Fibroblast of skin of left quadriceps (primary cell): ENCODE results near the gene ITGB1.

Source experiments
- DNase-seq, 2 experiments: peaks; one replicate each; pipeline ENCODE4 v3.0.0-alpha.2; 2013; ENCODE audit warnings: low read depth in 2 of 2

ITGB1 gene

DNA sequence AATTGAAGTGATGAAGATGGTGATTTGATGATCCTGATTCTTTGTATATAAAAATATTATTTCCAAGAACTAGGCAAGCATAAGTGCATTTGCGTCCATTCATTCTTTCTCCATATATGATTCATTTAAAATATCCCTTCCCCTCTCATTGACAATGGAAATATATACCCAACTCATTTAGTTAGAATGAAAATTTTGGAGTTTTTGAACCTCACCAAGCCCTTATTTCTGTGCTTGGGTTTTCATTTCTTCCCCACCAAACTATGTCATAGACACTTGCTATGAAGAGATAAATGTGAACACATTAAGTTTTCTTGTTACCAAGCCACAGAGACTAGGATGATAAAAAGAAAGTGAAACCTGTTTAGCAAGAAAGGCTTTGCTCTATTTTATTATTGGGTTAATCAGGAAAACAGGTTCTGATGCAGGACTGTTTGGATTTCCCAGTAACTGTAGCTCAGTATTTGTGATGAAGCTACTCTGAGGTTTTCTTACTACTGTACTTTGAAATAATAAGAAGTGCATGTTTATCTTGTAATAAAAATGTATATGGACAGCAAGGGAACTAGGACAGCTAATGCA lies 68.3 kb downstream of the ITGB1 start:
- DNase-seq, result no peak

GRCh38 chr10:32888161-32888927 lies 69.7 kb downstream of the ITGB1 start:
- no peak for DNase-seq

GRCh38 chr10:32887481-32887880 lies 70.5 kb downstream of the ITGB1 start:
- no peak for DNase-seq

- no peak for DNase-seq
Measured at GRCh38 chr10:32882076-32882475, 76.0 kb downstream of the ITGB1 start.

DNA sequence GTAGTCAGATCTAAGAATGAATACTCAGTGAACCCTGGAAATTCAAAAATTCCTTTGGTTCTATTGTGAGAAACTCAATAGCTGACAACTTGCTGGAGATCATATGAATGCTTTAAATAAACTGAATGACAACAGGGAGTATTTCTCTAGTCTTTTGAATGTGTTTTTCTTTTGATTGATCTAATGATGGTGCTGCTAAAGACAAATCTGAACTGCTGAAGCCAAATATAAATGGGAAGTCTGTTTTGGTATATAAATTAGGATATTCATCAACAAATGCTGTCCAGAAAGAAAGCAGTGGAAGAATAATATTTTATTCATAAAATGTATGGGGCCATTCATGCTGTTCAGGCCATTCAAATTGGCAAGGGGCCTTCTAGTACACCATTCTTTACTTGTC lies 79.4 kb downstream of the ITGB1 start:
- DNase-seq, result no peak

DNA sequence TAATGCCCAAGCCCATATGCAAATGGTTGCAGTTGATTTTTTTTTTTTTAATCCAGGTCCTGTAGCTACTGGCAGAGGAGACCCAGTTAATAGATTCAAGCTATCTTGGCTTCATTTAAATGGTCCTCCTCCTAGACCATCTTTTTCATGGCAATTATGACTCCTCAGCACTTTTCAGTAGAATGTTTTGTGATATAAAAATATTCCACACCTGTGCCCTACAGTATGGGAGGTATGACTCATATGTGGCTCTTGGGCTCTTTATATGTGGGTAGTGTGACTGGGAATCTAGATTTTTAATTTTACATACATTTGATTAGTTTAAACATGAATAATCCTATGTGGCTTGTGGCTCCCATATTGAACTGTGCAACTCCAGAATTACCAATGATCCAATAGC lies 80.1 kb downstream of the ITGB1 start:
- DNase-seq, result no peak

- DNase-seq, result no peak
Measured at GRCh38 chr10:32865170-32865569, 92.9 kb downstream of the ITGB1 start.

- DNase-seq, result no peak
Measured at GRCh38 chr10:32854435-32854834, 103.6 kb downstream of the ITGB1 start.

GRCh38 chr10:32851301-32851700 lies 106.7 kb downstream of the ITGB1 start:
- no peak for DNase-seq
